Neural crest cell (in vitro differentiated cells): ENCODE data around the gene DRD5. TPM values are rescaled to one million over a fixed set of nuclear protein-coding genes. Genes with fewer than 3 reads are reported as not detected.
A peak's percentile ranks its signal among the peaks of the same experiment; 100 is the strongest.

Experiments
- DNase-seq: peaks from one replicate; pipeline ENCODE4 v3.0.0; 2021; ENCODE audit warnings: low read depth, mixed read lengths, low spot score
- H3K27ac Mint-ChIP-seq: one replicate; pipeline ENCODE4 v1.8.0; 2021; ENCODE audit warnings: mild to moderate bottlenecking, mixed read lengths; ENCODE audit not compliant: unreplicated experiment
- H3K27me3 Mint-ChIP-seq: 2 replicates; pipeline ENCODE4 v1.8.0; 2021; ENCODE audit warnings: low read depth, mild to moderate bottlenecking, mixed read lengths
- H3K36me3 Mint-ChIP-seq: 2 replicates; pipeline ENCODE4 v1.8.0; 2021; ENCODE audit warnings: low read depth, mild to moderate bottlenecking, mixed read lengths
- H3K4me1 Mint-ChIP-seq: 2 replicates; pipeline ENCODE4 v1.8.0; 2021; ENCODE audit warnings: mixed read lengths
- H3K4me3 Mint-ChIP-seq: one replicate; pipeline ENCODE4 v1.8.0; 2021; ENCODE audit warnings: mild to moderate bottlenecking, mixed read lengths
- H3K9me3 Mint-ChIP-seq: 2 replicates; pipeline ENCODE4 v1.8.0; 2021; ENCODE audit warnings: mixed read lengths
- total RNA-seq: library from RNA; stranded (reverse); gene quantifications from 2 replicates; pipeline ENCODE4 v1.2.1, GENCODE V29; 2021
- TF ChIP-seq, protein P1 (sequence below): fragments of 200-600 bp; sonication (generic); conservative IDR thresholded peaks from 2 replicates; pipeline ENCODE4 v1.5.0; 2021; ENCODE audit warnings: antibody characterized with exemption, mild to moderate bottlenecking

Gene DRD5
- total RNA-seq, 1 donor from 2014 or later: not detected

DNA sequence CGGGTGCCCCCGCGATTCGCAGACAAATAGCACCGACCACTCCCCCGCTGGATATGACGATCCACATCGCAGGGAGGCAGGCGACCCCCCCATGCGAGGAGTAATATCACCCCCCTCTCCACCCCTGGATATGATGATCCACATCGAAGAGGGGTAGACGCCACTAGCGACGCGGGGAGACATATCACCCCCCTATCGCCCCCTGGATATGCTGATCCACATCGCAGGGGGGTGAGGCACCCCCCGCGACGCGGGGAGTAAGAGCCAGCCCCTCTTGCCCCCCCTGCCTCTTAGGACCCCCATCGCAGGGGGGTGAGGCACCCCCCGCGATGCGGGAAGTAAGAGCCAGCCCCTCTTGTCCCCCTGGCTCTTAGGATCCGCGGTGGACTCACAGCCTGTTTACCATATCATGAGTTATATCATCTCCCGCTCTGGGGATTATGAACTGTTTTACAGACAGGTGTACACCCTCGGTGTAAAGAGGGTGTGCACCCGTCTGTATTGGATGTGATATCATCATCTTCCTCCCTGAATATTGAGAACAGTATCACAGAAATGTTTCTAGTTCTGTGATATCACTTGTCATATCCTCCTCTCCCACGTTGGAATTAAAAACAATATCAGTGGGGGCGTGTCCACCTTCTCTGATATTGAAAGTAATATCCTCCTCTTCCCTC, 22.7 kb upstream of the DRD5 start:
- H3K4me1 Mint-ChIP-seq: no peaks in the 10 kb centered on the region
- no peaks in the 10 kb centered on the region for H3K36me3 Mint-ChIP-seq
- no peak for DNase-seq
- H3K27ac Mint-ChIP-seq: no peak overlapping the region
- H3K27me3 Mint-ChIP-seq: peaks cover 35% of the 10 kb centered on the region
- TF ChIP-seq, protein P1, sequence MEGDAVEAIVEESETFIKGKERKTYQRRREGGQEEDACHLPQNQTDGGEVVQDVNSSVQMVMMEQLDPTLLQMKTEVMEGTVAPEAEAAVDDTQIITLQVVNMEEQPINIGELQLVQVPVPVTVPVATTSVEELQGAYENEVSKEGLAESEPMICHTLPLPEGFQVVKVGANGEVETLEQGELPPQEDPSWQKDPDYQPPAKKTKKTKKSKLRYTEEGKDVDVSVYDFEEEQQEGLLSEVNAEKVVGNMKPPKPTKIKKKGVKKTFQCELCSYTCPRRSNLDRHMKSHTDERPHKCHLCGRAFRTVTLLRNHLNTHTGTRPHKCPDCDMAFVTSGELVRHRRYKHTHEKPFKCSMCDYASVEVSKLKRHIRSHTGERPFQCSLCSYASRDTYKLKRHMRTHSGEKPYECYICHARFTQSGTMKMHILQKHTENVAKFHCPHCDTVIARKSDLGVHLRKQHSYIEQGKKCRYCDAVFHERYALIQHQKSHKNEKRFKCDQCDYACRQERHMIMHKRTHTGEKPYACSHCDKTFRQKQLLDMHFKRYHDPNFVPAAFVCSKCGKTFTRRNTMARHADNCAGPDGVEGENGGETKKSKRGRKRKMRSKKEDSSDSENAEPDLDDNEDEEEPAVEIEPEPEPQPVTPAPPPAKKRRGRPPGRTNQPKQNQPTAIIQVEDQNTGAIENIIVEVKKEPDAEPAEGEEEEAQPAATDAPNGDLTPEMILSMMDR: no peak
- H3K9me3 Mint-ChIP-seq: no peaks in the 10 kb centered on the region
- no peak overlapping the region for H3K4me3 Mint-ChIP-seq

DNA sequence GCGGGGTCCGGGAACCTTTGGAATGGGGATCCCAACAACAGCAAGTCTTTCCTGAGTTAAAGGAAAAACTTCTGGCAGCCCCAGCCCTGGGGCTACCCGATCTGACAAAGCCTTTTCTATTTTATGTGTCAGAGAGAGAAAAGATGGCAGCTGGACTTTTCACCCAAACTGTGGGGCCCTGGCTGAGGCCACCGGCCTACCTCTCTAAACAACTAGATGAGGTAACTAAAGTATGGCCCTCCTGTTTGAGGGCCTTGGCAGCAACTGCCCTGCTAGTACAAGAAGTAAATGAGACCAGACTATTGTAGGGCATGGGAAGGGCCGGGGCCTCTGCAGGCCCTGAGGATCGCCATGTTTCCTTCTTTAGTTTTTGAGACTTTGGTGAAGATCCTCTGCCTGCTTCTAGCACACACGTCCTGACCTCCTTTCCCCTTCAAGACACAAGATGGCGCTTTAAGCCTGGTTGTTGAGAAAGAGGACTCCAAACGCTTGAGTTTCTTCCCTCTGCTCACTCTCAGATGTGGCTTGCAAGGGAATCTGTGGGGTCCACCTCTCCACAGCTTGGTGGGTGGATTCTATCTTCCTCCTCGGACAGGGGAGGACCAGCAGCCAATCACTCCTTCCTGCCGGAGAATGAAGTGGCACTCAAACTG, 18.5 kb upstream of the DRD5 start:
- DNase-seq: peak; percentile 47
- TF ChIP-seq, protein P1: peak; percentile 76
- no peaks in the 10 kb centered on the region for H3K36me3 Mint-ChIP-seq
- peaks cover 27% of the 10 kb centered on the region for H3K27me3 Mint-ChIP-seq
- no peaks in the 10 kb centered on the region for H3K9me3 Mint-ChIP-seq
- H3K4me1 Mint-ChIP-seq: no peaks in the 10 kb centered on the region
- H3K4me3 Mint-ChIP-seq: no peak overlapping the region
- no peak overlapping the region for H3K27ac Mint-ChIP-seq

DNA sequence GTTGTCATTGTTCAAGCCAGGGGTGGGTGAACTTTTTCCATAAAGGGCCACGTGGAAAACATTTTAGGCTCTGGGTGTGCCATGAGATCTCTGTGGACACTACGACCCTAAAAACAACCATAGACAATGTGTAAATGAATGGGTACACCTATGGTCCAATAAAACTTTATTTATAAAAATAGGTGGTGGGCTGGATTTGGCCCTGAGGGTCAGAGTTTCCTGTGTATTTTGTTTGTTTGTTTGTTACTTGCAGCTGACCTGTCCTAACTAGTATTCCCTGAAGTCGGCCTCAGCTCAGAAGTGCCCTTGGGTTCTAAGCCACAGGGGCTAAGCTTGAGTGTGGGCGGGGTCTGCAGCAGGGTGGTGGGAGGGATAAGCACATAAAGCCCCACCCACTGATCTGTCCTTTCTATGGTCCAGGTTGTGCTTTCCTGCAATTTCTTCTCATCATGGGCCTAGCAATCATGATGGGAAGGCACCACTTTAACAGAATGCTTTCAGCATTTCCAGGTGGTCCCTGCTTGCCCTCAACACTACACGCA, 17.2 kb upstream of the DRD5 start:
- no peak for DNase-seq
- Mint-ChIP-seq H3K36me3 (no peaks in the 10 kb centered on the region), H3K9me3 (no peaks in the 10 kb centered on the region), H3K4me3 (no peak overlapping the region), H3K27me3 (peaks cover 23% of the 10 kb centered on the region), H3K27ac (no peak overlapping the region), H3K4me1 (no peaks in the 10 kb centered on the region)
- TF ChIP-seq, protein P1: no peak

DNA sequence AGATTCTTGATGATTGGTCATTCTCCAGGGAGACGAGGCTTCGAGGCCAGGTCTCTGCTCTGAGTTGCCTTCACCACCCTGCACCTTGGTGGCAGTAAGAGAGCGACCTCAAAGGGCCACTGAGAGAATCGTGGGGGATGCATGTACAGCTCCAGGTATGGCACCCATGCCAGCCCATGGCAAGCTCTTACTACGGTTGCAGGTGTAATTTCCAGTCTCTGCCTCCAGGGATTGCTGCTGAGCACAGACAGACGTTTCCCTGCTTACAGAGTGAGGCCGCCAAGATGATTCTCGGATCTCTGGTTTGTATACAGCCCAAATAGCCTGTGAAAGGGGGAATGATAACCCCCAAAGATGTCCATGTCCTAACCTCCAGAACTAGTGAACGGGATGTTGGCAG, 16.3 kb upstream of the DRD5 start:
- Mint-ChIP-seq H3K9me3 (no peaks in the 10 kb centered on the region), H3K27ac (no peak overlapping the region), H3K27me3 (peaks cover 25% of the 10 kb centered on the region), H3K4me3 (no peak overlapping the region), H3K4me1 (no peaks in the 10 kb centered on the region), H3K36me3 (no peaks in the 10 kb centered on the region)
- TF ChIP-seq, protein P1: peak; percentile 58
- DNase-seq: peak; percentile 32

DNA sequence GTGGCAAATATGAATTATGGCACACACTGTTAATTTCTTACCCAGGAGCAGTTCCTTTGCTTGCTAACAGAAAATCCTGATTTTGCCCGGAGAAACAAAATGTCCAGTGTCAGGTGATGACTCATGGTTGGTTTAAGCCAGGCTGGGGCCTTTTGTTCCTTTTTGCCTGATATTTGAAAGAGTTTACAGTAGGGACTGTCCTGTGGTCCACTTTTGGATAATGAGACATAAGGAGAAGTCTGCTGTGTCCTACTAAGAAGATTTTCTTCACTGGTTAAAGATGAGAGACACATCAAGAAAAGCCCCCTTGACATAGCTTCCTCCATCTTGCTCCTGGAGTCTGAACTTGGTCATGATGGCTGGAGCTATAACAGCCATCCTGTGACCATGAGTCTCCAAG, 12.1 kb upstream of the DRD5 start:
- Mint-ChIP-seq H3K27me3 (peaks cover 47% of the 10 kb centered on the region), H3K4me1 (no peaks in the 10 kb centered on the region), H3K9me3 (no peaks in the 10 kb centered on the region)

More for the DNA sequence above, 12.1 kb upstream of the DRD5 start:
- TF ChIP-seq, protein P1: no peak
- DNase-seq: no peak
- H3K36me3 Mint-ChIP-seq: no peaks in the 10 kb centered on the region
- no peak overlapping the region for H3K4me3 Mint-ChIP-seq
- H3K27ac Mint-ChIP-seq: no peak overlapping the region
